HG03045 (cell line): ENCODE data around the gene SEC24B.
"Not testable (repeated sequence)": the region's sequence is repeated elsewhere in the genome, so short reads cannot be mapped to it uniquely, and the experiment has no call there.

Experiments
- ATAC-seq: cut with Tn5 transposase; IDR thresholded peaks from one replicate; pipeline ENCODE4 v1.9.1; 2021; ENCODE audit warnings: mild to moderate bottlenecking, moderate library complexity; ENCODE audit not compliant: unreplicated experiment

The SEC24B gene

GRCh38 chr4:109497511-109497910 lies 63.9 kb downstream of the SEC24B start:
- no peak for ATAC-seq

GRCh38 chr4:109499513-109499912 lies 65.9 kb downstream of the SEC24B start:
- ATAC-seq, result no peak

- ATAC-seq, result no peak
Measured at GRCh38 chr4:109506890-109507289, 73.3 kb downstream of the SEC24B start.

GRCh38 chr4:109510687-109511086 lies 77.1 kb downstream of the SEC24B start:
- ATAC-seq, result no peak

GRCh38 chr4:109511414-109511813 lies 77.8 kb downstream of the SEC24B start:
- no peak for ATAC-seq

GRCh38 chr4:109513368-109513767 lies 79.8 kb downstream of the SEC24B start:
- not testable (repeated sequence) for ATAC-seq

- no peak for ATAC-seq
Measured at GRCh38 chr4:109532182-109532581, 98.6 kb downstream of the SEC24B start.

- no peak for ATAC-seq
Measured at GRCh38 chr4:109545401-109545800, 111.8 kb downstream of the SEC24B start.

GRCh38 chr4:109547394-109547793 lies 113.8 kb downstream of the SEC24B start:
- no peak for ATAC-seq

GRCh38 chr4:109548655-109549054 lies 115.0 kb downstream of the SEC24B start:
- no peak for ATAC-seq

- no peak for ATAC-seq
Measured at GRCh38 chr4:109552237-109552636, 118.6 kb downstream of the SEC24B start.

GRCh38 chr4:109553130-109553529 lies 119.5 kb downstream of the SEC24B start:
- ATAC-seq, result no peak

- no peak for ATAC-seq
Measured at GRCh38 chr4:109554971-109555370, 121.4 kb downstream of the SEC24B start.

- ATAC-seq, result no peak
Measured at GRCh38 chr4:109557433-109557832, 123.8 kb downstream of the SEC24B start.

- ATAC-seq, result not testable (repeated sequence)
Measured at GRCh38 chr4:109558095-109558494, 124.5 kb downstream of the SEC24B start.

GRCh38 chr4:109559625-109559982 lies 126.0 kb downstream of the SEC24B start:
- peak; percentile 26 for ATAC-seq

- ATAC-seq, result peak; percentile 93
Measured at GRCh38 chr4:109559983-109560686, 126.5 kb downstream of the SEC24B start, which contains the start of gene MCUB. MCUB (plus strand) TSS chr4:109560246; CDS start chr4:109560338, 92 bp downstream.

- ATAC-seq, result peak; percentile 58
Measured at GRCh38 chr4:109560687-109561461, 127.3 kb downstream of the SEC24B start.

- no peak for ATAC-seq
Measured at GRCh38 chr4:109562457-109563239, 129.0 kb downstream of the SEC24B start.

- ATAC-seq, result no peak
Measured at GRCh38 chr4:109571494-109571893, 137.9 kb downstream of the SEC24B start.

- ATAC-seq, result no peak
Measured at GRCh38 chr4:109572154-109572553, 138.5 kb downstream of the SEC24B start.
